ENCODE data around the gene GALNT16. TPM values are rescaled to one million over a fixed set of nuclear protein-coding genes. Genes with fewer than 3 reads are reported as not detected.

GALNT16 gene
- total RNA-seq, 1 donor from 2014 or later, result 6.2 TPM

DNA sequence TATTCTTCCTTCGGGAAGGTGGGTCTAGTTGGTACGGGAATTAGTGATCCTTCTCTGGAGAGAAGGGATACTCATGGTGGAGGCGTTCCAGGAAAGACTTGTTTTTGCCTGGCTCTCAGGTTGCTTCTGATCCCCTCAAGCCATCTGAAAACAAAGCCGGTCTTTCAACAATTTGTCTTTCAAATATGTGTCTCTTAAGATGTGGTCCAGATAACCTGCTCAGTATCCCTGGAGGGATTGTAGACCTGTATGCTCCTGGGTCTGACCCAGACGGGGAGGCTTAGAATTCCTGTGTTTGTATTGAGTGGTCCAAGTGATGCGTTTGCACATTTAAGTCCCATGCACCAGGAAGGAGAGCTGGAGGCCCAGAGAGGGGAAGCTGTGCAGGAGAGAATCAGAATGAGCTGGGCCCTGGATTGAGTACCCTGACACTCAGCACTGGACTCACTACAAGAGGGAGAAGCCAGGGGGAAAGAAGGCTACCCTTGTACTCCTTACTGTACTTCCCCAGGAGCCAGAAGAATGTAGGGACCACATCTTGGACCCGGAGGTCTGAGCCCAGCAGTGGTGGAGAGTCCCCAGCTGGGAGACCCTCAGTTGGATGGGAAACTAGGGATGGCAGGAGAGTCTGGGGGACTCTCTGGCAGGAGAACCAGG lies 97.7 kb downstream of the GALNT16 start:
- peaks cover 7% of the 10 kb centered on the region for H3K4me1 ChIP-seq (ENCODE audit: insufficient read depth, low read length)
- FAIRE-seq, result no peak
- Mint-ChIP-seq H3K36me3 (ENCODE audit: low read depth, unreplicated experiment) (peaks cover 2% of the 10 kb centered on the region), H3K27ac (ENCODE audit: unreplicated experiment) (no peak overlapping the region), H3K9me3 (ENCODE audit: unreplicated experiment) (no peaks in the 10 kb centered on the region), H3K4me3 (ENCODE audit: unreplicated experiment) (no peak overlapping the region), H3K27me3 (ENCODE audit: low read depth, unreplicated experiment) (peaks cover 18% of the 10 kb centered on the region), H3K4me1 (ENCODE audit: low read depth, unreplicated experiment) (peaks cover 11% of the 10 kb centered on the region)
- H3K4me3 ChIP-seq (ENCODE audit: insufficient read depth, low read depth, low read length), result no peak overlapping the region
- no peak overlapping the region for H3K27ac ChIP-seq (ENCODE audit: low read depth, low read length)
- no peaks in the 10 kb centered on the region for H3K36me3 ChIP-seq (ENCODE audit: insufficient read depth, low read length)
- no peak overlapping the region for H3K9ac ChIP-seq (ENCODE audit: low read length)
- no peaks in the 10 kb centered on the region for H3K27me3 ChIP-seq (ENCODE audit: insufficient read depth, low read length)
- TF ChIP-seq EZH2 (IDR thresholded peaks at IDR 0.05; ENCODE audit: insufficient read depth, low read length), result no peak
- TF ChIP-seq, protein P1, sequence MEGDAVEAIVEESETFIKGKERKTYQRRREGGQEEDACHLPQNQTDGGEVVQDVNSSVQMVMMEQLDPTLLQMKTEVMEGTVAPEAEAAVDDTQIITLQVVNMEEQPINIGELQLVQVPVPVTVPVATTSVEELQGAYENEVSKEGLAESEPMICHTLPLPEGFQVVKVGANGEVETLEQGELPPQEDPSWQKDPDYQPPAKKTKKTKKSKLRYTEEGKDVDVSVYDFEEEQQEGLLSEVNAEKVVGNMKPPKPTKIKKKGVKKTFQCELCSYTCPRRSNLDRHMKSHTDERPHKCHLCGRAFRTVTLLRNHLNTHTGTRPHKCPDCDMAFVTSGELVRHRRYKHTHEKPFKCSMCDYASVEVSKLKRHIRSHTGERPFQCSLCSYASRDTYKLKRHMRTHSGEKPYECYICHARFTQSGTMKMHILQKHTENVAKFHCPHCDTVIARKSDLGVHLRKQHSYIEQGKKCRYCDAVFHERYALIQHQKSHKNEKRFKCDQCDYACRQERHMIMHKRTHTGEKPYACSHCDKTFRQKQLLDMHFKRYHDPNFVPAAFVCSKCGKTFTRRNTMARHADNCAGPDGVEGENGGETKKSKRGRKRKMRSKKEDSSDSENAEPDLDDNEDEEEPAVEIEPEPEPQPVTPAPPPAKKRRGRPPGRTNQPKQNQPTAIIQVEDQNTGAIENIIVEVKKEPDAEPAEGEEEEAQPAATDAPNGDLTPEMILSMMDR (IDR thresholded peaks at IDR 0.05; ENCODE audit: insufficient read depth, low read depth, low read length), result no peak
- H3K4me2 ChIP-seq (ENCODE audit: low read length), result no peak overlapping the region
- H3K9me3 ChIP-seq (ENCODE audit: insufficient read depth, low read depth, low read length), result no peaks in the 10 kb centered on the region
- no peak overlapping the region for H2AFZ ChIP-seq (ENCODE audit: low read depth, low read length)
- DNase-seq (ENCODE audit: low read depth), result no peak
- H3K79me2 ChIP-seq (ENCODE audit: insufficient read depth, low read length), result no peaks in the 10 kb centered on the region
- H4K20me1 ChIP-seq (ENCODE audit: insufficient read depth, low read length), result no peaks in the 10 kb centered on the region

DNA sequence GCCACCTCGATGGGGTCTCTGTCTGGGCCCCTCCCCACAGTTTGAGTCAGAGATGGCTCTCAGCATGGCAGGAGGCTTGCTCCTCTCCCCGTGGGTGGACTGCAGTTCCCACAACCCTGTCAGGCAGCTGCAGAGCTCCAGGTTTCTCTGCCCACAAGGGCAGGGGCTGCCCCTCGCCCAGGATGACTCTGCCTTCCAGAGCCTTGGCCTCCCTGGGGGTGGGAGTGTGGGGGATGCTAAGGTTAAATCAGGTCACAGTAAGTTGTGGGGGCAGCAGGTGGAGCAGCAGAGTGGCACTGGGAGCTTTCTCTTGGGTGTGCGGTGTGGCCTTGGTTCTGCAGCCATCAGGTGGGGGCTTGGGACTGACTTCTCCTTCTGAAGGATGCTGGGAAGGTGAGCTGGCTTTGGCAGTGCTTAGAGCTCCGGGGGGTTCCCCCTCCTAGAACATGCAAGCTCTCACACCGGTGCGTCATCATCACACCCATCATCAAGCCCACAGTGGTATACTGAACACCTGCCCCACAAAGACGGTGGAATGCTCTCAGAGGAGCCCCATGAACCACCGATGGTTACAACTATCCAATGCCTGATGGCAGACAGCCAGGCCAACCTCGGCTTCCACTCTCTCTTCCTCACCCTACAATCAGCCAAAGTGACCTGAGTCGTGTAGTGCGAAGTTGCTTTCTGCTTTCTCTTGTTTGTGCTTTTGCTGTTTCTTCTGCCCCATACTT lies 98.4 kb downstream of the GALNT16 start:
- no peak overlapping the region for H2AFZ ChIP-seq (ENCODE audit: low read depth, low read length)
- H3K36me3 ChIP-seq (ENCODE audit: insufficient read depth, low read length), result no peaks in the 10 kb centered on the region
- no peaks in the 10 kb centered on the region for H3K9me3 Mint-ChIP-seq (ENCODE audit: unreplicated experiment)
- no peaks in the 10 kb centered on the region for H3K27me3 ChIP-seq (ENCODE audit: insufficient read depth, low read length)
- H3K27ac ChIP-seq (ENCODE audit: low read depth, low read length), result no peak overlapping the region
- no peaks in the 10 kb centered on the region for H3K79me2 ChIP-seq (ENCODE audit: insufficient read depth, low read length)
- H3K4me3 Mint-ChIP-seq (ENCODE audit: unreplicated experiment), result no peak overlapping the region
- peaks cover 7% of the 10 kb centered on the region for H3K4me1 ChIP-seq (ENCODE audit: insufficient read depth, low read length)
- no peak overlapping the region for H3K4me3 ChIP-seq (ENCODE audit: insufficient read depth, low read depth, low read length)
- no peaks in the 10 kb centered on the region for H3K9me3 ChIP-seq (ENCODE audit: insufficient read depth, low read depth, low read length)
- H4K20me1 ChIP-seq (ENCODE audit: insufficient read depth, low read length), result no peaks in the 10 kb centered on the region
- no peak for FAIRE-seq
- H3K4me1 Mint-ChIP-seq (ENCODE audit: low read depth, unreplicated experiment), result peaks cover 11% of the 10 kb centered on the region
- H3K36me3 Mint-ChIP-seq (ENCODE audit: low read depth, unreplicated experiment), result peaks cover 2% of the 10 kb centered on the region
- no peak overlapping the region for H3K9ac ChIP-seq (ENCODE audit: low read length)
- no peak overlapping the region for H3K27ac Mint-ChIP-seq (ENCODE audit: unreplicated experiment)
- peaks cover 20% of the 10 kb centered on the region for H3K27me3 Mint-ChIP-seq (ENCODE audit: low read depth, unreplicated experiment)
- peak; percentile 15 for DNase-seq (ENCODE audit: low read depth)
- no peak for TF ChIP-seq EZH2 (IDR thresholded peaks at IDR 0.05; ENCODE audit: insufficient read depth, low read length)
- TF ChIP-seq, protein P1 (IDR thresholded peaks at IDR 0.05; ENCODE audit: insufficient read depth, low read depth, low read length), result no peak
- H3K4me2 ChIP-seq (ENCODE audit: low read length), result no peak overlapping the region

DNA sequence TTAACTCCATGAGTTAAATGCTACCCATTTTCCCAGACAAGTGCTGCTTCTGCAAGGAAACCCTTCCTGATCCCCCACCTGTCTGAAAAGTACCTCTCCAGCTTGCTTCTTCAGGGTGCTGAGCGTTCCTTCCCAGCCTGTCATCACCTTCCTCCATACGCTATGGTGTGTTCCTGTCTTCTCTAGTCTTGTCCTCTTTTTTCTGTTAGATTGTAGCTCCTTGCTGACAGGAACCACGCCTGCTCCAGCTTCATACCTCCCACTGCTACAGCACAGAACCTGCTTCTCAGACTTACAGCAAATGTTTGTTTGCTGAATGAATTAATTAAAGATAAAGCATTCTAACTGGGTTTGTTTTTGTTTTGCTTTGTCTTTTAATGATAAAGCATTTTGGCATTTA lies 99.0 kb downstream of the GALNT16 start:
- no peak overlapping the region for H3K27ac ChIP-seq (ENCODE audit: low read depth, low read length)
- H3K27me3 Mint-ChIP-seq (ENCODE audit: low read depth, unreplicated experiment), result peaks cover 24% of the 10 kb centered on the region
- peaks cover 2% of the 10 kb centered on the region for H3K36me3 Mint-ChIP-seq (ENCODE audit: low read depth, unreplicated experiment)
- H4K20me1 ChIP-seq (ENCODE audit: insufficient read depth, low read length), result no peaks in the 10 kb centered on the region
- H3K4me3 Mint-ChIP-seq (ENCODE audit: unreplicated experiment), result no peak overlapping the region
- no peaks in the 10 kb centered on the region for H3K36me3 ChIP-seq (ENCODE audit: insufficient read depth, low read length)
- no peak overlapping the region for H3K4me2 ChIP-seq (ENCODE audit: low read length)
- H2AFZ ChIP-seq (ENCODE audit: low read depth, low read length), result no peak overlapping the region
- no peak overlapping the region for H3K9ac ChIP-seq (ENCODE audit: low read length)
- no peaks in the 10 kb centered on the region for H3K9me3 ChIP-seq (ENCODE audit: insufficient read depth, low read depth, low read length)
- H3K27ac Mint-ChIP-seq (ENCODE audit: unreplicated experiment), result no peak overlapping the region
- H3K27me3 ChIP-seq (ENCODE audit: insufficient read depth, low read length), result no peaks in the 10 kb centered on the region
- H3K4me1 Mint-ChIP-seq (ENCODE audit: low read depth, unreplicated experiment), result peaks cover 11% of the 10 kb centered on the region
- H3K4me1 ChIP-seq (ENCODE audit: insufficient read depth, low read length), result peaks cover 7% of the 10 kb centered on the region
- H3K79me2 ChIP-seq (ENCODE audit: insufficient read depth, low read length), result no peaks in the 10 kb centered on the region
- DNase-seq (ENCODE audit: low read depth) (no peak), FAIRE-seq (no peak)
- no peak overlapping the region for H3K4me3 ChIP-seq (ENCODE audit: insufficient read depth, low read depth, low read length)
- TF ChIP-seq, protein P1 (IDR thresholded peaks at IDR 0.05; ENCODE audit: insufficient read depth, low read depth, low read length), result no peak
- no peak for TF ChIP-seq EZH2 (IDR thresholded peaks at IDR 0.05; ENCODE audit: insufficient read depth, low read length)
- H3K9me3 Mint-ChIP-seq (ENCODE audit: unreplicated experiment), result no peaks in the 10 kb centered on the region

Data from astrocyte (in vitro differentiated cells and primary cell).